Stimulated activated CD4-positive, alpha-beta T cell treated with anti-CD3 and anti-CD28 coated beads, Interleukin-15, amount 100 ng/mL, for 24 hours (primary cell): ENCODE results near the gene PEAK1.

Experiments
- DNase-seq: peaks from one replicate; pipeline ENCODE4 v3.0.0-alpha.2; 2020

PEAK1 gene

GRCh38 chr15:77084436-77084835 is 335.5 kb downstream of the PEAK1 start:
- no peak for DNase-seq

- DNase-seq = peak; percentile 75
Measured at GRCh38 chr15:77083381-77084160, 336.3 kb downstream of the PEAK1 start.

GRCh38 chr15:77081971-77082370 is 337.9 kb downstream of the PEAK1 start:
- no peak for DNase-seq

GRCh38 chr15:77076323-77076915 is 343.5 kb downstream of the PEAK1 start:
- DNase-seq = no peak

- no peak for DNase-seq
Measured at GRCh38 chr15:77075528-77075927, 344.4 kb downstream of the PEAK1 start.

GRCh38 chr15:77074350-77074749 is 345.6 kb downstream of the PEAK1 start:
- no peak for DNase-seq

- no peak for DNase-seq
Measured at GRCh38 chr15:77071305-77072223, 348.3 kb downstream of the PEAK1 start.

- peak; percentile 96 for DNase-seq
Measured at GRCh38 chr15:77070495-77071304, 349.2 kb downstream of the PEAK1 start, which contains the start of gene TSPAN3. TSPAN3 (minus strand) TSS chr15:77071109; CDS start chr15:77070954, 155 bp downstream.

- no peak for DNase-seq
Measured at GRCh38 chr15:77070180-77070494, 349.8 kb downstream of the PEAK1 start.

- DNase-seq = no peak
Measured at GRCh38 chr15:77069521-77070121, 350.3 kb downstream of the PEAK1 start.

- no peak for DNase-seq
Measured at GRCh38 chr15:77068633-77069032, 351.3 kb downstream of the PEAK1 start.

- DNase-seq = no peak
Measured at GRCh38 chr15:77067691-77068367, 352.1 kb downstream of the PEAK1 start.

GRCh38 chr15:77066971-77067690 is 352.8 kb downstream of the PEAK1 start:
- DNase-seq = no peak

- no peak for DNase-seq
Measured at GRCh38 chr15:77064539-77065308, 355.2 kb downstream of the PEAK1 start.

- DNase-seq = no peak
Measured at GRCh38 chr15:77064063-77064462, 355.8 kb downstream of the PEAK1 start.

- no peak for DNase-seq
Measured at GRCh38 chr15:77063249-77063648, 356.7 kb downstream of the PEAK1 start.

GRCh38 chr15:77060546-77060945 is 359.4 kb downstream of the PEAK1 start:
- DNase-seq = no peak

GRCh38 chr15:77059786-77060361 is 360.0 kb downstream of the PEAK1 start:
- DNase-seq = no peak

GRCh38 chr15:77058468-77058867 is 361.4 kb downstream of the PEAK1 start:
- no peak for DNase-seq

GRCh38 chr15:77057685-77058084 is 362.2 kb downstream of the PEAK1 start:
- DNase-seq = no peak
